ENCODE measurements around the gene DUSP22. TPM values are rescaled to one million over a fixed set of nuclear protein-coding genes. Genes with fewer than 3 reads are reported as not detected.

The DUSP22 gene
- total and polyA plus RNA-seq, 2 of the 8 experiments (the other 6 are each of a cell fraction or from before 2014, with no cell fraction given), result 15.5 to 32.4 TPM

GRCh38 chr6:302760-303159 is 10.5 kb downstream of the DUSP22 start:
- no peaks in the 10 kb centered on the region; a peak in 2 of 7 replicates for H3K27me3 ChIP-seq (replicated peaks in 1 of 4; ENCODE audit: control insufficient read depth in 3 of 4, extremely low read depth in 1 of 4, insufficient read depth in 3 of 4, low read length in 3 of 4)
- 92% methylated on average over 9 of the region's 9 CpGs; no CpG with 5 or more reads in 1 of the 2 experiments for WGBS, 2 experiments (ENCODE audit: extremely low coverage in 1 of 2, insufficient coverage in 1 of 2, insufficient read length in 1 of 2, insufficient replicate concordance in 2 of 2, low coverage in 1 of 2, low lambda C conversion rate in 2 of 2, missing lambda C conversion rate in 1 of 2)
- H2BK20ac ChIP-seq (ENCODE audit: low read length), result no peak overlapping the region
- no peak for TF ChIP-seq USF2 (IDR thresholded peaks at IDR 0.05; ENCODE audit: low read length)
- no peak for TF ChIP-seq RBBP5 (IDR thresholded peaks at IDR 0.05; ENCODE audit: borderline replicate concordance, low read depth, low read length)
- no peak for TF ChIP-seq CBX5 (IDR thresholded peaks at IDR 0.05; ENCODE audit: low read depth, low read length)
- no peak for TF ChIP-seq POLR2AphosphoS5 (IDR thresholded peaks at IDR 0.05; ENCODE audit: low read depth, low read length)
- no peak for TF ChIP-seq GABPA (IDR thresholded peaks at IDR 0.05; ENCODE audit: borderline replicate concordance, insufficient read depth, low read length)
- TF ChIP-seq SAP30 (IDR thresholded peaks at IDR 0.05; ENCODE audit: insufficient read depth, insufficient replicate concordance, low read length), result no peak
- no peak for TF ChIP-seq YY1 (IDR thresholded peaks at IDR 0.05; ENCODE audit: low read depth, low read length)
- no peak for TF ChIP-seq CHD1 (IDR thresholded peaks at IDR 0.05; ENCODE audit: low read depth, low read length)
- TF ChIP-seq GTF2F1 (IDR thresholded peaks at IDR 0.05; ENCODE audit: borderline replicate concordance, low read depth, low read length), result no peak
- TF ChIP-seq CTBP2 (IDR thresholded peaks at IDR 0.05; ENCODE audit: borderline replicate concordance, insufficient read depth, insufficient read length, low read length), result no peak
- TF ChIP-seq CEBPB (IDR thresholded peaks at IDR 0.05; ENCODE audit: low read depth, low read length), result no peak
- no peak for TF ChIP-seq KDM4A (IDR thresholded peaks at IDR 0.05; ENCODE audit: low read depth, low read length, severe bottlenecking)
- no peak for TF ChIP-seq SIN3A (conservative IDR thresholded peaks at IDR 0.05 in 1 of 2, IDR thresholded peaks at IDR 0.05 in 1 of 2; ENCODE audit: low read depth in 1 of 2, low read length in 2 of 2)

More at GRCh38 chr6:302760-303159, 10.5 kb downstream of the DUSP22 start:
- H3K4ac ChIP-seq (replicated peaks; ENCODE audit: insufficient read length, low read depth, low read length), result no peak overlapping the region
- CTCF ChIA-PET (ENCODE audit: partially characterized antibody), result interaction anchor here (0.6 to 2.3 kb wide), 10 partner anchors 9 to 150 kb away, joined by 3 to 8 read pairs (median 3); no protein-coding TSS in a partner anchor
- H2AFZ ChIP-seq (ENCODE audit: low read length), result no peak overlapping the region
- no peak overlapping the region for H3K9ac ChIP-seq (replicated peaks in 1 of 4; ENCODE audit: extremely low read depth in 1 of 4, low read depth in 3 of 4, low read length in 3 of 4)
- no peak overlapping the region for H3K56ac ChIP-seq (replicated peaks; ENCODE audit: insufficient read length, low read depth, low read length)
- H3K9me3 ChIP-seq (ENCODE audit: insufficient read depth in 2 of 2, low read depth in 1 of 2, low read length in 1 of 2), result peaks cover 53 to 86% of the 10 kb centered on the region in 2 experiments
- no peak overlapping the region for H3K23ac ChIP-seq (ENCODE audit: insufficient read length)
- FAIRE-seq, result no peak
- H3K4me3 ChIP-seq (ENCODE audit: extremely low read depth in 1 of 4, insufficient read depth in 2 of 4, low read depth in 3 of 4, low read length in 4 of 4), result no peak overlapping the region
- H4K20me1 ChIP-seq (replicated peaks in 1 of 2; ENCODE audit: control insufficient read depth in 1 of 2, insufficient read depth in 2 of 2, low read length in 2 of 2), result no peaks in the 10 kb centered on the region
- no peak for DNase-seq (ENCODE audit: low read depth in 1 of 2, low spot score in 2 of 2)
- no peak overlapping the region for H2BK12ac ChIP-seq (ENCODE audit: low read depth, low read length)
- H3K27ac ChIP-seq (ENCODE audit: low read depth, low read length), result no peak overlapping the region
- no peak overlapping the region for H2BK5ac ChIP-seq (ENCODE audit: low read depth, low read length)
- H3K18ac ChIP-seq (ENCODE audit: extremely low read depth, low read length), result no peak overlapping the region
- H4K8ac ChIP-seq (ENCODE audit: extremely low read depth, insufficient read depth, low read length), result no peak overlapping the region
- POLR2A ChIA-PET (ENCODE audit: partially characterized antibody), result no interaction called here
- peaks cover 5% of the 10 kb centered on the region; the same call in 1 of the 2 replicates for H3K79me1 ChIP-seq (ENCODE audit: low read depth, low read length)
- H3K14ac ChIP-seq (ENCODE audit: insufficient read length), result no peak overlapping the region
- H2AK5ac ChIP-seq (ENCODE audit: low read depth, low read length), result no peak overlapping the region
- H3K23me2 ChIP-seq (ENCODE audit: low read depth, low read length), result no peaks in the 10 kb centered on the region
- no peak overlapping the region for H2BK15ac ChIP-seq (ENCODE audit: low read length)
- H3K79me2 ChIP-seq (ENCODE audit: control insufficient read depth in 1 of 2, insufficient read depth in 2 of 2, low read length in 2 of 2), result peaks cover 4 to 9% of the 10 kb centered on the region in 2 experiments; a peak in 2 of 4 replicates
- no peaks in the 10 kb centered on the region; a peak in 1 of 8 replicates for H3K36me3 ChIP-seq (ENCODE audit: control insufficient read depth in 2 of 4, insufficient read depth in 4 of 4, low read length in 3 of 4)
- no peak overlapping the region for H4K91ac ChIP-seq (replicated peaks; ENCODE audit: insufficient read length, low read length)
- no peak overlapping the region for H4K5ac ChIP-seq (ENCODE audit: insufficient read length, low read depth, low read length)
- no peaks in the 10 kb centered on the region; a peak in 2 of 7 replicates for H3K4me1 ChIP-seq (replicated peaks in 1 of 4; ENCODE audit: control insufficient read depth in 3 of 4, insufficient read depth in 4 of 4, low read length in 3 of 4)
- no peak overlapping the region for H2BK120ac ChIP-seq (replicated peaks; ENCODE audit: low read depth, low read length)
- H3K4me2 ChIP-seq (ENCODE audit: insufficient read depth in 1 of 2, low read depth in 2 of 2, low read length in 2 of 2), result no peak overlapping the region
